ENCODE data around the gene C11orf54.
"Not testable (repeated sequence)": the region's sequence is repeated elsewhere in the genome, so short reads cannot be mapped to it uniquely, and the experiment has no call there.

The C11orf54 gene

DNA sequence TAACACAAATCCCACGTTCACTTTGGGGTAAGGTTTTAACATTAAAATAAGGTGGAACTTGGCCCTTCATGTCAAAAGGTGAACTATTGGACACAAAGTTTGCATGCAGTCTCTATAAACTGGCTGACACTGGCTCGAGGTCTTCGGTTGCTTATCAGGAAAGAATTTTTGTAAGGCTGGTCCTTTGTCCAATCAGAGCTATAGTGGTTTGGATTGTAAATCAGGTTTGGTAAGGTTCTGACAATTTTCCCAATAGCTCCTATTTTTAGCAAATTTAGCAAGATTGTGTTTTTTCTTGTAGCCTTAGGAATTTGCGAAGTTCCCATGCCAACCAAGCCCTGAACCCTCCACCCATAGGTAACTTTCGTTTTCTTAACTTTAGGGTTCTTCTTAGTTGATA, 25.0 kb downstream of the C11orf54 start:
- no peak for DNase-seq (ENCODE audit: low spot score)

DNA sequence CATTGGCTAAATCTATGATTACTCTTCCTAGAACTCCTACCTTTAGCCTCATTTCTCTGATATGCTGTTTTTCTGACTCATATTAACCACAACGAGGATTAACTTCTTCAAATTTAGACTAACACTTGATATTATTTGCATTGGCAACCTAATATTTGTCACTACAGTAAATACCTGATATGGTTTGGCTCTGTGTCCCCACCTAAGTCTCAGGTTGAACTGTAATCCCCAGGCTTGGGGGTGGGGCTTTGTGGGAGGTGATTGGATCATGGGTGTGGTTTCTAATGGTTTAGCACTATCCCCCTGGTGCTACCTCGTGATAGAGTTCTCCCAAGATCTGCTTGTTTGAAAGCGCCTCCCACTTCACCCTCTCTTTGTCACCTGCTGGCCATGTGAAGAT, 25.5 kb downstream of the C11orf54 start:
- no peak for DNase-seq (ENCODE audit: low spot score)

DNA sequence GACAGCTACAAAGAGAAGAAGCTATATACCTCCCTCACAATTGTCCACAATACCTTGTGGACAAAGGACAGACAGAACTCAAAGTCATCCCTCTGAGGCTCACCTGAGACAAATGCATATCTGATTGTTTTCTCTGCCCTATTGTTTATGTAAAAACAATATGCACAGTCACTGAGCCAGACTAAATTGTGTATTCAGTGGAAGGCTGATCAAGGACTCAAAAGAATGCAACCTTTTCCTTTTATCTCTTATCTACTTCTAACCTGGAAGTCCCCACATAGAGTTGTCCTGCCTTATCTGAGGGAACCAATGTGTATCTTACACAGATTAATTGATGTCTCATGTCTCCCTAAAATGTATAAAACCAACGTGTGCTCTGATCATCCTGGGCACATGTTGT, 28.7 kb downstream of the C11orf54 start:
- DNase-seq (ENCODE audit: low spot score): no peak

DNA sequence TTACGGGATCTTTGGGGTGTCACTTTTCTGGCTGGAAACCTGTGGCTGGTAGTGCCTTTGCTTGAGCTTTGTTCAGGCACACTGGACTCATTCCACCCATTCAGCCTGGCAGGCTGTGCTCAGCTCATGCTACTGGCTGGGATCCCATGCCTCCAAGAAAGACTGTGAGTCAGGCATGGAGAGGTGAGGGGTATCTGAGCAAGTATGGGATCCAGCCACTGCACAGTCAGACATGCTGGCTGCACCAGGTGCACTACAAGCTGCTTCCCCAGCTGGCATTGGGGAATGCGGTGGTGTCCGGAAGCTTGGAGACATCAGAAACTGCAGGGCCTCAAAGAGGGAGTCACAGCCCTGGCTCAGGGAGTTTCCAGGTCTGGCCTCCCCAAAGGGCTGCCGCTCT, 30.7 kb downstream of the C11orf54 start:
- DNase-seq (ENCODE audit: low spot score): no peak

DNA sequence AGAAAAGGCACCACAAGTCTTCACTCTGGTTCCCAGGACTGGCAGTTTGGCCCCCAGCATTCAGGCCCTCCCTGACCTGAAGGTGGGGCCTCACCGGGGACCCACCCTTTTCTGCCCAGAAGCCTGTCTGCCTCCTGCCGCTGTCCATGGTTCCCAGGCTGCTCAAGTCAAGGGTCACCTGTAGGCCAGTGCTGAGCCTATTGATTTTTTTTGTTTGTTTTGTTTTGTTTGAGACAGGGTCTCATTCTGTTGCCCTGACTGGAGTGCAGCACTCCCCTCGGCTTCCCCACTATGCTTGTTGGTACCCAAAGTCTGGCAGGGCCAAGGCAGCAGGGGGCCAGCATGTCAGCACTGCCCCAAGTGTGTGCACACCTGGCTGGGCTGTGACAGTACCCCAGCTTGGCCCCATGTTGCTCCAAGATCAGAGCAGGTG, 31.6 kb downstream of the C11orf54 start:
- no peak for DNase-seq (ENCODE audit: low spot score)

DNA sequence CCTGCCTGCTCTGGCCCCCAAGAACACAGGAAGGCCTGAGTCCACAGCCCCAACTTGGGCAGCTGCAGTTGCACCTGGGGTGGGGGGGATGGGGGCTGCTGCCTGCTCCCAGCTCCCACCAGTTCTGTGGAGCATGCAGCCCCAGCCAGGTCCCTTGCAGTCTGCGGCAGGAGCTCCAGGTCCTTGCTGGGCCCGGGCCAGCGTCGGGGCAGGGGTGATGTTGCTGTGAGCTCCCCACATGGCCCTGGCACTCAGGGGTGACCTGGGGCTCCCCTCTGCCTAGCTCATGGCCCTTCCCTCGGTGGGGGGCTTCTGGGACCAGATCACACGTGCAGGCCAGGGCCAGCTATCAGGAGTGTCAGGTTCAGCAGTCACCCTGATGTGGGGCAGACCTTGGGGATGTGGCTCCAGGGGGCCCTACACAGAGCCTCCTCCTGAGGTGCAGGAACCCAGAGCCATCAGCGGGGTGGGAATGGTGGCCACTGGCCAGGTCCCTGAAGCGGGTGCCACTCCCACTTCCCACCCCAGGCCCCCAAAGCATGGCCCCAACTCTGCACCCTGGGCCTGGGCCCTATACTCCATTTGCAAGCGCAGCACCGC, 32.2 kb downstream of the C11orf54 start:
- DNase-seq (ENCODE audit: low spot score): no peak

DNA sequence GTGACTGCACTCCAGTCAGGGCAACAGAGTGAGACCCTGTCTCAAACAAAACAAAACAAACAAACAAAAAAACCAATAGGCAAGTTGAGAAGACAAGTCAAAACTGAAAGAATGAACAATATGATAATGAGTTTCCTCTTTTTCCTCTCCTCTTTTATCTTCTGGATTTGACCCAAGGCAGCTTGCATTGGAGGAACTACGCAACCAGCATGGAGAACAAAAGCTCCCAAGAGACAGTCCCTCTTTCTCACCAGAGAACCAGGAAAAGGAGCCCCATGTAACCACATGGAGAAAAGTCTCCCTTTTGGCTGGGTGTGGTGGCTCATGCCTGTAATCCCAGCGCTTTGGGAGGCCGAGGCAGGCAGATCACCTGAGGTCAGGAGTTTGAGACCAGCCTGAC, 33.1 kb downstream of the C11orf54 start:
- not testable (repeated sequence) for DNase-seq (ENCODE audit: low spot score)

DNA sequence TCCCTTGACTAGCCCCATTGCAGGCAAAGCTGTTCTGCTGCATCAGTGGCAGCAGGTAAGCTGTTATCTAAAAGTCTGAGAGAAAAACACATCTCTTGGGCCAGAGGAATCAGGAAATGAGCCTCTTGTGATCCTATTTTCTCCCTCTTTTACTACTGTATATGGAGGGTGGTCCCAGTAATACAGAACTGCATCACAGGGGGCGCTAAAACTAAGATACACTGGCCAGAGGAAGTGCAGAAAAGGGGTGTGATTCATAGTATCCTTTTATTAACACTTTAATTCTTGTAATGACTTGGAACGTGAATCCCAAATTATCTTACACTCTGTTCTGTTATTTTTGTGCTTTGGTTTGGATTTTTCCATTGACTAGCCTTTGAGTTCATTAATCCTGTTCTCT, 33.8 kb downstream of the C11orf54 start:
- no peak for DNase-seq (ENCODE audit: low spot score)

DNA sequence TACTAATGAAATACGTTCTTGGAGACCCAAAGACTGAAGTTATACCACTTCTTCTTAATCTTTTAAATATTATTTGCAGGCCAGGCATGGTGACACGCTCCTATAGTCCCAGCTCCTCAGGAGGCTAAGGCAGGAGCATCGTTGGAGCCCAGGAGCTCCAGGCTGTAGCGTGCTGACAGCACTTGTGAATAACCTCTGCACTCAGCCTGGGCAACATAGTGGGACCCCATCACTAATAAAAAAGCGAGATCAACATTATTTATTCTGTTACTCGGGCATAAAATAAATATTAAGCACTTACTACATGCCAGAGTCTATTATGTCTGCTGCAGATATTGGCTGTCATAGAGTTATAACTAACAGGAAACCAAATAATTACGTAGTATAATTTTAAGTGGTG, 41.9 kb downstream of the C11orf54 start:
- DNase-seq (ENCODE audit: low spot score): no peak

DNA sequence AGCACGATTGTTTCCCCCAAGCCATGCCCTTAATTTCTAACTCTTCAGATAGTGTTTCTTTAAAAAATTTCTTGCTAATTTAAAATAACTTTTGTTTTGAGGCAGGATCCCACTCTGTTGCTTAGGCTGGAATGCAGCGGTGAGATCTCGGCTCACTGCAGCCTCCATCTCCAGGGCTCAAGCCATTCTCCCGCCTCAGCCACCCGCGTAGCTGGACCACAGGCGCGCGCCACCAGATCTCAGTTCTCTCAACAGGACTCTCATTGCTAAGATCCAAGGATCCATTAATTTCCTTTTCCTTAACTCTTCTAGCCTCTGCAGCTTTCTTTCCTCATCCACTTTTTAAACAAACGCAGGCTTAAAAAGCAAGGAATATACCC, 42.3 kb downstream of the C11orf54 start:
- no peak for DNase-seq (ENCODE audit: low spot score)

DNA sequence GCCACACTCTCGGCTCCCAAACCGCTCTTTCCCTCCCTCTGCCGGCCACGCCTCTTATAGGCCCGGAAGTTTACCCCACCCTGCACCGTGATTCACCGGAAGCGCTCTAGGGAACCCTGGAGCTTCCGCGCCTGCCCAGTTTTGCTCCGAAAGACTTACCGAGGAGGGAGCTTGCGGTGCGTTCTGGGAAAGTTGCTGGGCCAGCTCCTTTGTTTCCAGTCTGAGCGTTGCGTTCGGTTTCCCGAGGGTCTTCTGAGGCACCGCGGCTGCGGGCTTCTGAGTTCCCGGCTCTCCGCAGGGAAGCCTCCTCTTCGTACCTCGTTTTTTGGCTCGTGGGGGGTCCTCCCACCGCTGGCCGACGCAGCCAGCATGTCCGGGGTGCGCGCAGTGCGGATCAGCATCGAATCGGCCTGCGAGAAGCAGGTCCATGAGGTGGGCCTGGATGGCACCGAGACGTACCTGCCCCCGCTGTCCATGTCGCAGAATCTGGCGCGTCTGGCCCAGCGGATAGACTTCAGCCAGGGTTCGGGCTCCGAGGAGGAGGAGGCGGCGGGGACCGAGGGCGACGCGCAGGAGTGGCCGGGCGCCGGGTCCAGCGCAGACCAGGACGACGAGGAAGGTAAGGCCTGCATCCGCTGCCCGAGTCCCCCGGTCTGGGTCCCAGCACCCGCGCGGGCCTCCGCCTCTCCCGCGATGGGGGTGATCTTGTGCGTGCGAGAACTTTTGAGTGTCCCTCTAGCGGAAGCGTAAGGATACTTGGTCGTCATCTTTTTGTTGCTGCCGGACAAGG, 42.9 kb downstream of the C11orf54 start, which contains the start of gene MED17:
Gene MED17 (plus strand): TSS at position 138 of the 790 bp plus-strand sequence. CDS start 232 bp downstream, at position 370.
- peak; percentile 98 for DNase-seq (ENCODE audit: low spot score)

DNA sequence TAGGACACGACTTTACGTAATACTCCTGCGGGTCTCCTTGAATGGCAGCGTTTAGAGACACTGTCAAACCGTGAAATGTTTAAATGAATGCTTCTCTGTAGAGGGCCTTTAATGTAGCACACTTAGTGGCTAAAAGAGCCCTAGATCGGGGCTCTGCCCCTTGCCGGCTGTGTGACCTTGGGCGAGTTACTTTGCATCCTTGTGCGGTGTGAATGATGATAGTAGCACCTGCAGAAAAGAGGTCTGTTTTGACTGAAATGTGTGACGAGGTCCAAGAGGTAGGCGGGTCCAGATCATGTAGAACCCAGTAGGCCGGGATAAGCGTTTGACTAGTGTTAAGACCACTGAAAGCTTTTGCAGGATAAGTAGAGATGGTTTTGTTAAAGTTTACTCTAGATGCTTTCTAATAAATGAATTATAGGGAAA, 43.5 kb downstream of the C11orf54 start:
- DNase-seq (ENCODE audit: low spot score): no peak

DNA sequence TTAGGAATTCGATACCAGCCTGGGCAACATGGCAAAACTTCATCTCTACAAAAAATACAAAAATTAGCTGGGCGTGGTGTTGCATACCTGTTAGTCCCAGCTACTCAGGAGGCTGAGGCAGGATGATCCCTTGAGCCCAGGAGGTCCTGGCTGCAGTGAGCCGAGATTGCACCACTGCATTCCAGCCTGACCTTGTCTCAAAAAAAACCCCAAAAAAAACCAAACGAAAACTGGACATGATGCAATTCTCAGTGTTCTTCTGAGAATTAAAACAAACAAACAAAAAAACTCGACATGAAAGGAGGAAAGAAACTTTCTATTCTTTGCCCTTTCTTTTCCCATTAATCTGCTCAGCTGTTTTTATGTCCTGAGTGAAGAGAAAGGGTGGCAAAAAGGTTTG, 50.0 kb downstream of the C11orf54 start:
- no peak for DNase-seq (ENCODE audit: low spot score)

DNA sequence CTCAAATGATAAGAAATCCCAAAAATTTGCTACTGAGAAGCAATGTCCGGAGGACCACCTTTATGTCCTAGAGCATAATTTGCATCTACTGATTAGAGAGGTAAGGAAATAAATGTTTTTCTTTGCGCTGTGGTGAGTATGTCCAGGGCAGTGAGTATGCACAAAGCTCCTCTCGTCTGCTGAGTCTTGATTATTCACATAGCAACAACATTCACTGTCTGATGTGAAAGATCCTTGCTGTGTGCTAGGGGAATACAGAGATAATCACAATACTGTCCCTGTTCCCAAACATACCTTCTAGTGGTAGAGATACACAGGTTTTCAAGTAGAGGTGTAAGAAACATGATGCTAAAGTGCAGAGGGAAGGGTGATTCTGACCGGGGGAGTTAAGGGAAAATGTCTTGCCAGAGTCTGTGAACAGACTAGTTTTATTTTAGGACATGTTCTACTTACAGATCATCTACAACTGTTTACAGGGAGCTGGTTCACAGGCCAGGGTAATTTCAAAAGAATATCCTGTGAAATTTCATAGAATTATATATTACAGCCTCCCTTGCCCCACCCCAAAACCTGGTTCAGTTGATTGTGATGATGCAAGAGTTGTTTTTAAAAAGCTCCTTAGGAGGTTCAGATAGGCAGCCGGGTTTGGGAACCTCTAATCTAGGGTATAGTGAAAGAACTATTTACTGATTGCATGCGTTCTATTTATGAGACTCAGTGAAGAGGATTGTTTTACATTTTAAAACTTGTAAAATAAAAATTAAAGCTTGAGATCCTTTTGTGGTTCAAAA, 55.2 kb downstream of the C11orf54 start:
- DNase-seq (ENCODE audit: low spot score): no peak

DNA sequence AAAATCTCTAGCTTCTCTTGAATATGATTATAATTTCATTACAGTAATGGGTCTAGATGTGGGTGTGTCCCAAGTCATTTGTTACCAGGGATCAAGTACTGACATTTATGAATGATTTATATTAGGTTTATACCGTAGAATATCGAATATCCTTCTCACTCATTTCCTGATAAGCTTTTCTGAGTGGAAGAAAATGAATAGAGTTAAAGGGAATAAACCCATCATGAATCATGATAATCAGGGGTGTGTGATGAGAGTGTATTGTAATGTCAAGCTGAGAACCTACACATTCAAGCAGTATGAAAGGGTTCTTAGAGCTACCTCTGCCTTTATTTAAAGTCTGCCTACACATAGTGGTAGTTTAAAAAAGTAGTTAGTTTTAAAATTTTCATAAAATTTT, 59.9 kb downstream of the C11orf54 start:
- no peak for DNase-seq (ENCODE audit: low spot score)

DNA sequence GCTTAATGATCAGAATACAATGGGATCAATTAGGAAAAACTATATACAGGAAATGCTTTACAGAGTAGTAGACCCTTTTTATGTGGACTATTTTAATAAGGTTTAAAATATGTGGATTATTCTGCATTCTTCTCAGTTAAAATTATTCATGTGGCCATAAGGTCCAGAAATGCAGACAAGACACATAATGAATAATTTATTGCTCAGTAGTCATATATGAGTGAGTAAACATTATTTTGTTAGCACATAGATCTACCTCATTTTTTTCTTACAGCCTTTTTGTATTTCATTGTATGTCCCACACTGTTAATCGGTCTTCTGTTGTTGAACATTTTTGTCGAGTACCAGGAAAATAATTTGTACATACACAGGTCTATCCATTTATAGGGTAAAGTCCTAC, 63.4 kb downstream of the C11orf54 start:
- no peak for DNase-seq (ENCODE audit: low spot score)

DNA sequence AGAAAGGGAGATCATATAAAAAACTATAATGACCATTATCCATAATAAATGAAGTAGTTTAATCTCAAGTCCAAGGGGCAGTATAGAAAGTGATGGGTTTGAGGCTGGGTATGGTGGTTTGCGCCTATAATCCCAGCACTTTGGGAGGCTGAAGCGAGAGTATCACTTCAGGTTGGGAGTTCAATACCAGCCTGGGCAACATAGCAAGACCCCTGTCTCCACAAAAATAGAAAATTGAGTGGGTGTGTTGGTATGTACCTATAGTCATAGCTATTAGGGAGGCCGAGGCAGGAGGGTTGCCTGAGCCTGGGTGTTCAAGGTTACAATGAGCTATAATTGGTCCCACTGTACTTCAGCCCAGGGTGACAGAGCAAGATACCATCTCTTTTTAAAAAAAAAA, 66.5 kb downstream of the C11orf54 start:
- DNase-seq (ENCODE audit: low spot score): no peak

DNA sequence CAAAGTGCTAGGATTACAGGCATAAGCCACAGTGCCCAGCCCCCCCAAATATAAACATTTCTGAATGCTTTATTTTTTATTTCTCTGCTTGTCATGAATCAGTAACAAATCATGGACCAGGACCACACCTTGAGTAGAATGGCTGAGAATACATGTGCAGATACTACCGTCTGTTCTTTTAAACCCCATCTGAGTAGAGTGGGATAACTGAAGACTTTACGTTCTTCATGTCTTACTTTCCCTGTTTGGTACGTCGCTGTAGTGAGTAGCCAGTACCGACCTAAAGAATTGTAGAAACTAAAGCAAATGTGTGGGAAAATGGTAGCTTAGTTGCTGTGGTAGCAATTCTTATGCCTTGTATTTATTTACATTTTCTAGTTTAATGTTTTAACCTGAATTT, 72.5 kb downstream of the C11orf54 start:
- no peak for DNase-seq (ENCODE audit: low spot score)

Measured in SK-N-DZ (cell line).